SK-N-MC (cell line): Measurements from ENCODE around the gene TTLL11.

Source experiments
- DNase-seq: peaks from one replicate; pipeline ENCODE4 v3.0.0-alpha.2; 2011; ENCODE audit warnings: low read depth, low spot score
- H3K27ac ChIP-seq: fragments of 200-600 bp; sonication (generic); 2 replicates; pipeline ENCODE4 v1.5.1; 2016; ENCODE audit warnings: mixed run types
- H3K36me3 ChIP-seq: fragments of 200-600 bp; sonication (generic); 2 replicates; pipeline ENCODE4 v1.6.1; 2017; ENCODE audit warnings: antibody characterized with exemption, low read length, mixed read lengths; ENCODE audit not compliant: insufficient read depth
- H3K4me3 ChIP-seq: fragments of 200-600 bp; sonication (generic); 2 replicates; pipeline ENCODE4 v1.5.1; 2016
- H3K9ac ChIP-seq: fragments of 200-600 bp; sonication (generic); 2 replicates; pipeline ENCODE4 v1.8.0; 2017; ENCODE audit warnings: mixed run types, mixed read lengths; ENCODE audit not compliant: insufficient read length
- H3K9me3 ChIP-seq: fragments of 200-600 bp; sonication (generic); 2 replicates; pipeline ENCODE4 v1.6.1; 2017; ENCODE audit warnings: low read depth, mild to moderate bottlenecking, antibody characterized with exemption, low read length, moderate library complexity, mixed read lengths
- EZH2 ChIP-seq: fragments of 200-600 bp; sonication (generic); IDR thresholded peaks from one replicate; pipeline ENCODE4 v1.6.1; 2017; ENCODE audit warnings: antibody characterized with exemption
- FOXP2 ChIP-seq: optimal IDR thresholded peaks from 2 replicates; pipeline ENCODE3; 2011; ENCODE audit warnings: mild to moderate bottlenecking, moderate library complexity; ENCODE audit not compliant: insufficient read depth; ENCODE audit errors: extremely low read length, control extremely low read depth
- POLR2AphosphoS5 ChIP-seq: IDR thresholded peaks from 2 replicates; pipeline ENCODE4 v1.6.1; 2012; ENCODE audit warnings: mild to moderate bottlenecking, low read depth, low read length, borderline replicate concordance

TTLL11 gene

DNA sequence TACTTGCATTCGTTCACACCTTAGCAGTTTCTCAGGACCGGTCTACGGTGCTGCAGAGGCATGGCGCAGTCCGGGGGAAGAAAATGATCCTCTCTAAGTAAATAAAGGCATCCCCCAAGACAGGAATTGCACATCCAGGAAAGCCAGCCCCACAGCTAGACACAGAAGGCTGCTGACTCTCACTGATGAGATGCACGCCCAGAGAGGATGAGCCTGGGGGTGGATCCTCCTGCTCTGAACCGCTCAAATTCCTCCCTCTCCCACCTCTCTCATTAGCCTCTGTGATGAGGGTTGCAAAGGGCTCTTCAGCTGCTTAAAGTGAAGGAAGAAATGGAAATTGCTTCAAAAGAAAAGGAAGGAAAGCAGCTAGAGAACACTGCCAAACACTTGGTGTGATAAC, 132.4 kb downstream of the TTLL11 start:
- TF ChIP-seq POLR2AphosphoS5 (no peak), FOXP2 (no peak), EZH2 (no peak)
- Histone ChIP-seq H3K9me3 (no peaks in the 10 kb centered on the region), H3K36me3 (no peaks in the 10 kb centered on the region), H3K9ac (no peak overlapping the region), H3K27ac (no peak overlapping the region), H3K4me3 (no peak overlapping the region)
- DNase-seq: no peak

DNA sequence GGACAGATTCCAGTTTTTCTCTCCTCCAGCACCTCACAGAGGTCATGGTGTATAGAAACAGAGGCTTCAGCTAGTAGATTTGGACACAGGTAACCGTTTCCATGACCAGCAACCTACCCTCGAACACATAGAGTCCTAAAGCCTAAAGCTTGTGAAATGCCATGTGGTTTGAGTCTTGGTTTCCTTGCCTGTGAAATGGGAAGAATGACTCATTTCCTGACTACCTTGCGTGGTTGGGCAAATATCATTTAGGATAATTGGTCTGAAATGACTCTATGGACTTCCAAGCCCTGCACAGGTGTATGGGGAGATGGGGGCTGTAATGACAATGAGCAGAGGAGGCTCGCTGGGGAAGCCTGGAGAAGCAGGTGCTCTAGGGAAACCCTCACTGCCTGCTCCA, 134.6 kb downstream of the TTLL11 start:
- no peak overlapping the region for H3K27ac ChIP-seq
- TF ChIP-seq POLR2AphosphoS5 (no peak), FOXP2 (no peak), EZH2 (no peak)
- no peak overlapping the region for H3K9ac ChIP-seq
- no peak for DNase-seq
- H3K36me3 ChIP-seq: no peaks in the 10 kb centered on the region
- H3K4me3 ChIP-seq: no peak overlapping the region
- no peaks in the 10 kb centered on the region for H3K9me3 ChIP-seq

DNA sequence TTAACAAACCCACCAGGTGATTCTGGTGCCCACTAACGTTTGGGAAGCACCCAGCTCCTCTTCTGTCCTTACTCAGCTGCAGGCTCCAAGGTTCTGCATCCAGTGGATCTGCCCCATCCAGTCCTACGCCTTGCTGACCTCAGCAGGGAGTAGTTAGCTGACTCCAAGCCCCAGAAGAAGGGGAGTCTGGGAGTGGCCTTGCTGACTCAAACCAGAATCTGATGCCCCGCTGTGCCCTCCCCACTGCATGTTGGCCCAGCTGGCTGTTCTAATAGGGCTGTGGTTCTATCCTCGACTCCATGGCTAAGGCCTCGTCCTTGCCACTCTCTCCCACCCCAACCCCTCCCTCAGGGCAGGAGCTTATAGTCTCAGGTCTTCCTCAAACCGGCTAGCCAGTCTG, 136.3 kb downstream of the TTLL11 start:
- H3K27ac ChIP-seq: no peak overlapping the region

DNA sequence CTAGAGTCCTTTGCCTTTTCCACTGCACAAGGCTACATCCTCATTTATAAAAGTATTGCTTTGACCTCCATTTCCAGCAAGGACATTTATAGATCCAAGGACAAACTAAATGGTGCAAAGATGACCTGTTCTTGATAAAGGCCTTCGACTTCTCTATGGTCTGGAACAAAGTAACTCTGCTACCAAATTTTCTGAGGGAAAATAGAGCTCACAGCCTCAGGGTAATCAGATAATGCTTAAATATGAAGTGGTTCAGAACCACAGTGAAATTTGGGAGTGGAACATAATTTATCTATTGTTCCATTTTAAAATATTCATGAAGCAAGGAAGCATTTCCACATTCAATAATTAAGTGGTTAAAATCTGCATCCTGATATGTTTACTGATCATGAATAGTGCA, 137.5 kb downstream of the TTLL11 start:
- TF ChIP-seq POLR2AphosphoS5 (no peak), FOXP2 (no peak), EZH2 (no peak)
- Histone ChIP-seq H3K4me3 (no peak overlapping the region), H3K9ac (no peak overlapping the region), H3K9me3 (no peaks in the 10 kb centered on the region), H3K27ac (no peak overlapping the region), H3K36me3 (no peaks in the 10 kb centered on the region)
- no peak for DNase-seq

More for the DNA sequence above, 136.3 kb downstream of the TTLL11 start:
- TF ChIP-seq EZH2 (no peak), FOXP2 (no peak), POLR2AphosphoS5 (no peak)
- no peaks in the 10 kb centered on the region for H3K9me3 ChIP-seq
- no peak overlapping the region for H3K9ac ChIP-seq
- no peak for DNase-seq
- no peaks in the 10 kb centered on the region for H3K36me3 ChIP-seq
- H3K4me3 ChIP-seq: no peak overlapping the region

DNA sequence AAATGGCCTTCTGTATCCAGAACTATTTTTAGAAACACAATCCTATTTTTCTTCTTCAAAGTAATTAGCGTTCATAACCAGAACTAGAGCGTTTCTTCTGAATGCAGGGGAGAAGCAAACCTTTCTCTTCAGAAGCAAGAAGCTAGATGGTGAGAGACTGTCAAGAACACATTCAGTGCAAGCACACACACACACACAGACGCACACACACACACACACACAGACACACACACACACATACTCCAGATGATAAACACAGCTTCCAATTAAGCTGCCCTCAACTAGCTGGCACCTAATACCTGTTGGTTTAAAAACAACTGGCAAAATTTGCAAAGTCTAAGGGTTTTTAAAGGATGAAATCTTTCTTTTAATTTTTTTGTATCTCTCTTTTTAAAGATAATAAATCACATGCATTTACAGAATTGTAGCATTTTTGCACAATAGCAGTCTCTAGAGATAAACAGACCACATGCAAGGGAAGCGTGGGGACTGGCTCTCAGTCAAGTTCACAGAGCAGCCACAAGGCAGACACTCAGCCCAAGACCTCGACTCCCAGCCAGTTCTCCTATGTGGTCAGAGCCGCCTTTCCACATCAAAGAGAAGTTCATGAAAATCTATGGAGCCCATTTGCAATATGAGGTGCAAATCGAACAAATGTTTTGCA, 138.5 kb downstream of the TTLL11 start:
- Histone ChIP-seq H3K4me3 (no peak overlapping the region), H3K9me3 (no peaks in the 10 kb centered on the region), H3K36me3 (no peaks in the 10 kb centered on the region), H3K9ac (no peak overlapping the region), H3K27ac (no peak overlapping the region)
- TF ChIP-seq FOXP2 (no peak), POLR2AphosphoS5 (no peak), EZH2 (no peak)
- DNase-seq: no peak

DNA sequence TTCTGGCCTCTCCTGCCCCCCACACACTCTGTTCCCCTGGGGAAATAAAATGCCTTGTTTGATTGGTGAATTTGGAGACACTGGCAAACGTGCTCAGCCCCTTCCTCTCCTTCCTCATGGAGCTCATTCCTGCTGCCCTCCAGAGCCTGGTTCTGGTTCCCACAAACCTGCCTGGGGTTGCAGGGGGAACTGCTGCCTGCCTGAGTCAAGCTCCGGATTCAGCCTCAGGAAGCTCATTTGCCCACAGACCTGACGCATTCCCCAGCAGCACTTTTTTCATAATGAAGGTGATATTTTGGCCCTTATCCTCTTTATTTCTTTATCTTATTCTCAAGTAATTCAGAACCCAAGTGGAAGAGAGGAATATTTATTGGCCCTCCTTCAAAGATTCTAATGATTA, 140.5 kb downstream of the TTLL11 start:
- TF ChIP-seq EZH2: no peak
- no peak for TF ChIP-seq POLR2AphosphoS5
- TF ChIP-seq FOXP2: no peak
- Histone ChIP-seq H3K4me3 (no peak overlapping the region), H3K27ac (no peak overlapping the region), H3K36me3 (no peaks in the 10 kb centered on the region), H3K9me3 (no peaks in the 10 kb centered on the region), H3K9ac (no peak overlapping the region)
- no peak for DNase-seq

DNA sequence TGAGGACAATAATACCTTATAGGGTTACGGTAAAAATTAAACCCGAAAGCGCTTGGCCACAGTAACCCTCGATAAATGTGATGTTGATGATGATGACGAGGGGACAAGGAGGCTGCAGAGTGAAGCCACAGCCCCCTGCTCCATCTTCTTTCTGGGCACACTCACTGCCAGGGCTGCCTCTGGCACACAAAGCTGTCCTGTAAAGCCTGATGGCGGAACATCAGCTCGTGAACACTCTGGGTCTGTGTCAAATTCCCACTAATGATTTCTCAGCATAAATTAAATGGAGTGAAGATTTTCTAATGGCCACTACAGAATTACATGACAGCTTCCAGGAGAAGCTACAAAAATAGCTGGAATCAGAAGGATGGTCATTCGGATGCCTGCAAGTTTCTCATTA, 142.2 kb downstream of the TTLL11 start:
- no peaks in the 10 kb centered on the region for H3K9me3 ChIP-seq
- H3K27ac ChIP-seq: no peak overlapping the region
- H3K4me3 ChIP-seq: no peak overlapping the region
- no peak for DNase-seq
- no peaks in the 10 kb centered on the region for H3K36me3 ChIP-seq
- H3K9ac ChIP-seq: no peak overlapping the region
- TF ChIP-seq POLR2AphosphoS5: no peak
- no peak for TF ChIP-seq FOXP2
- TF ChIP-seq EZH2: no peak

DNA sequence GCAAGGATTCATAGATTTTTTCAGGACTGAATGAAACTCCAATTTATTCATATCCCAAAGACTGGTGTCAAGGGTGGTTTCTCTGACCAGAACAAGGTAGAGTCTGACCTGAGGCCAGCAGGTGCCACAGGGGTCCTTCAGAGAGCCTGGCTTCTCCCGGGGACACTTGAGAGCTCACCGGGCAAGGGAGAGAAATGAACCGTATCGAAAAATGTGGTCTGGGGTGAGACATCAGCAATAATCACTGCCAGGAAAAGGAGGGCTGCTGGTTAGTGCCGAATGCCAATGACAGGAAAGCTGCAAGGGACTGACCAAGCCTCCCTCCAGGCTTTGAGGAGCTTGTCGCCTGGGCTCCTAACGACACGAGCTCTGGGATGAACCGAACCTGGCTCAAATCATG, 142.7 kb downstream of the TTLL11 start:
- Histone ChIP-seq H3K9me3 (no peaks in the 10 kb centered on the region), H3K27ac (no peak overlapping the region), H3K4me3 (no peak overlapping the region), H3K9ac (no peak overlapping the region), H3K36me3 (no peaks in the 10 kb centered on the region)
- DNase-seq: no peak
- TF ChIP-seq EZH2: no peak
- no peak for TF ChIP-seq FOXP2
- TF ChIP-seq POLR2AphosphoS5: no peak

DNA sequence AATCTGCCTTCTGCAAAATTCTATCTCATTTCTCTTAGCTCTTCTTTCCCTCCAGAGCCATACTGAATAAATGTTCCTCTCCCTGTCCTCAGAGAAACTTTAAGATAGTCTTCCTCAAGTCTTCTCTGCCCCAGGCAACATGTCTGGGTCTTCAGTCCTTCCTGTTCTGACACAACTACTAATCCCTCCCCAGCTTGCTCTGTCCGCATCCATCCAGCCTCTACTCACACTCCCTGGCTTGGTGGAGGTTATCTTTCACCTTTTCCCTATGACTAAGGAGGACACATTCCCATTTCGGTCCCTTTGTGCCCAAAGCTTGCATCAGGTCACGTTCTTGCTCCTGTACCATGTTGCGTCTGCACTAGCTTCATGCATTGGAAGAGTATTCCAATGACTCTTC, 143.3 kb downstream of the TTLL11 start:
- no peak for DNase-seq
- no peaks in the 10 kb centered on the region for H3K9me3 ChIP-seq
- no peak overlapping the region for H3K9ac ChIP-seq
- TF ChIP-seq POLR2AphosphoS5: no peak
- no peak for TF ChIP-seq FOXP2
- no peak for TF ChIP-seq EZH2
- H3K36me3 ChIP-seq: no peaks in the 10 kb centered on the region
- no peak overlapping the region for H3K27ac ChIP-seq
- H3K4me3 ChIP-seq: no peak overlapping the region
